AG09319 (cell line): ENCODE data around the gene SPCS1.

Experiments used
- DNase-seq: peaks from one replicate; pipeline ENCODE4 v3.0.0-alpha.2; 2010; ENCODE audit warnings: low read depth; ENCODE audit errors: extremely low read depth
- TF ChIP-seq, protein P1 (sequence below): IDR thresholded peaks from 2 replicates; pipeline ENCODE4 v1.5.1; 2011; ENCODE audit warnings: low read depth, mild to moderate bottlenecking, inconsistent platforms, low read length, moderate library complexity

SPCS1 gene

GRCh38 chr3:52707585-52707984 is 1.7 kb downstream of the SPCS1 start:
- TF ChIP-seq, protein P1, sequence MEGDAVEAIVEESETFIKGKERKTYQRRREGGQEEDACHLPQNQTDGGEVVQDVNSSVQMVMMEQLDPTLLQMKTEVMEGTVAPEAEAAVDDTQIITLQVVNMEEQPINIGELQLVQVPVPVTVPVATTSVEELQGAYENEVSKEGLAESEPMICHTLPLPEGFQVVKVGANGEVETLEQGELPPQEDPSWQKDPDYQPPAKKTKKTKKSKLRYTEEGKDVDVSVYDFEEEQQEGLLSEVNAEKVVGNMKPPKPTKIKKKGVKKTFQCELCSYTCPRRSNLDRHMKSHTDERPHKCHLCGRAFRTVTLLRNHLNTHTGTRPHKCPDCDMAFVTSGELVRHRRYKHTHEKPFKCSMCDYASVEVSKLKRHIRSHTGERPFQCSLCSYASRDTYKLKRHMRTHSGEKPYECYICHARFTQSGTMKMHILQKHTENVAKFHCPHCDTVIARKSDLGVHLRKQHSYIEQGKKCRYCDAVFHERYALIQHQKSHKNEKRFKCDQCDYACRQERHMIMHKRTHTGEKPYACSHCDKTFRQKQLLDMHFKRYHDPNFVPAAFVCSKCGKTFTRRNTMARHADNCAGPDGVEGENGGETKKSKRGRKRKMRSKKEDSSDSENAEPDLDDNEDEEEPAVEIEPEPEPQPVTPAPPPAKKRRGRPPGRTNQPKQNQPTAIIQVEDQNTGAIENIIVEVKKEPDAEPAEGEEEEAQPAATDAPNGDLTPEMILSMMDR = no peak
- DNase-seq = no peak

DNA sequence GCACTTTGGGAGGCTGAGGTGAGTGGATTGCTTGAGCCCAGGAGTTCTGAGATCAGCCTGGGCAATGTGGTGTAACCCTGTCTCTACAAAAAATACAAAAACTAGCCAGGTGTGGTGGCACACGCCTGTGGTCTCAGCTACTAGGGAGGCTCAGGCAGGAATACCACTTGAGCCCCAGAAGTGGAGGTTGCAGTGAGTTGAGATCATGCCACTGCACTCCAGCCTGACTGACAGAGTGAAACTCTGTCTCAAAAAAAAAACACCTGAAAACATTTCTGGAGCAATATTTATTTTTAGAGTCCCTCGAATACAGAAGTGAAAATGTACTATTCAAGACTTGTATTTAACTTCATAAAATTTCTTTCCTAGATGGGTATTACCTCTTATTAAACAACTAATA is 4.6 kb downstream of the SPCS1 start:
- no peak for DNase-seq
- TF ChIP-seq, protein P1 = no peak

DNA sequence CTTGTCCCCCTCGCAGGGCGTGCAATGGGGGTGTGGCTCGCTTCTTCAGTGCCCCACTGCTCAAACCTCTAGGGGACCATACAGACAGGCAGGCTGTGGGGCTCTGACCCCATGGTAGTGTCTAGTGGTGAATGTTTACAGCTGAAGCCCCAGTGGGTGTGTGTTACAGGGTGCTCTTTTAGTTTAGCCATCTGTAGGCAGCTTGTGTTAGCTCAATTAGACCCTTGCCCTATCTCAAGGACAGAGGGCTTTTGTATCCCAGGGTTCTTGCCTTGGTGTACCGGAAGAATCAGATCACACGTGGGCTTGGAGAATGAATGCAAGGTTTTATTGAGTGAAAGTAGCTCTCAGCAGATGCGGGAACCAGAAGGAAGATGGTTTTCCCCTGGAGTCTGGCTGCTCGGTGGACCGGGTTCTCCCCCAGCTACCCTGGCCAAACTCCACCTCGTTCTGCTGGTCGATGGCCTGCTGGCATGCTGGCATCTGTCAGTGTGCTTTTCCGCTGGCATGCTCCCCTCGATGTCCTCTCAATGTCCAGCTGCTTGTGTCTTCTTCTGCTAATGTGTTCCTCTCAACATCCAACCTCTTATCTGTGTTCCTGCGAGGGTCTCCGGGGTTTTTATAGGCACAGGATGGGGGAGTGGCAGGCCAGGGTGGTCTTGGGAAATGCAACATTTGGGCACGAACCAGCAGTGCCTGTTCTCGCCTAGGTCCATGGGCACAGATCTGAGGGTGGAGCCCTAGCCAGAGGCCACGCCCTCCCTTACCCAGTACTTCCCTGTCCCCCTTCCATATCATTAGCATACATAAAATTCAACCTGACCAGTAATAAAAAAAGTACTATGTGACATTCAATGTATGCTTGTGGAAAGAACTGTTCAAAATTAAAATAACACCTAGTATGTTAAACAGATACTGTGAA is 6.6 kb downstream of the SPCS1 start:
- TF ChIP-seq, protein P1 = no peak
- DNase-seq = no peak

GRCh38 chr3:52714335-52715302 is 8.7 kb downstream of the SPCS1 start:
- TF ChIP-seq, protein P1 = no peak

GRCh38 chr3:52715714-52716305 is 9.9 kb downstream of the SPCS1 start:
- no peak for DNase-seq
- TF ChIP-seq, protein P1 = no peak

More at GRCh38 chr3:52714335-52715302, 8.7 kb downstream of the SPCS1 start:
- no peak for DNase-seq

GRCh38 chr3:52719618-52720017 is 13.7 kb downstream of the SPCS1 start:
- TF ChIP-seq, protein P1 = no peak
- no peak for DNase-seq
